ENCODE measurements around the gene TMF1.
A peak's percentile ranks its signal among the peaks of the same experiment; 100 is the strongest.

Gene TMF1

DNA sequence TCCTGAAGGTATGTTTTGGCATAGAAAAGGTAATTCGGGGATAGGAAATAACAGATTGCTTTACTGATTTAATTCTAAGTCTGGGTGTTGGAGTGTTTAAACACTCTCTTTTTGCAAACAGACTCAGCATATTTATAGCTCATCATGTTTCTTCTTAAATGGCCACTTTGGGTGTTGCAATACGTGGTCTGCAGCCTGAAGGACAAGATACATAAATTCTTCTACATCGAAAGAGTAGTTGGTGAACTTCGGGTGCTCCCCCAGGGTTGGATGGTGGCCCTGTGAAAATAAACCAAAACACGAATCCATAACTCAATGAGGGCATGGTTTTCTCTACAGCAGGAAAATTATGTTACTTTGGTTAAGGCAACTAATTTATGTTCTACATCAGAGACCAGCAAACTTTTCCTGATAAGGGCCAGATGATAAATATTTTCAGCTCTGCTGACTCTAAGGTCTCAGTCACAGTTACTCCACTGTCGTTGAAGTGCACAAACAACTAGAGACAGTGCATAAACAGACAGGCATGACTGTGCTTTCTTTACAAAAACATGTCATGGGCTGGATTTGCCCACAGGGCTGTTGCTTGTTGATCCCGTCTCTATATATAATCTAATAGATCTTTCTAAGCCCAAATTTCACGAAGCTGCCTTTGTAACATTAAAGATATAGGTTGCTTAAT, 74.5 kb downstream of the TMF1 start:
- no peak for DNase-seq

DNA sequence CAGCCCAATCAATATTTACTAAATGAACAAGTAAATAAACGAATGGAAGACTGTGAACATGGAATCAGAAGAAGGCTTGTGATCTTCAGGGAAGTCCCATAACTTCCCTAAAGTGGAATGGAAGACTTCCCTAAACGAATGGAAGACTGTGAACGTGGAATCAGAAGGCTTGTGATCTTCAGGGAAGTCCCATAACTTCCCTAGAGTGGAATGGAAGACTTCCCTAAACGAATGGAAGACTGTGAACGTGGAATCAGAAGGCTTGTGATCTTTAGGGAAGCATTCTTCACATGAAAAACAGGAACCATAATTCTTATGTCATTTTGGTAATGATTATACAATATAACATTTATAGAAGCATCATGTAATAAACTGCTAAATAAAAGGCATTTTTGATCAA, 77.4 kb downstream of the TMF1 start:
- DNase-seq = no peak

DNA sequence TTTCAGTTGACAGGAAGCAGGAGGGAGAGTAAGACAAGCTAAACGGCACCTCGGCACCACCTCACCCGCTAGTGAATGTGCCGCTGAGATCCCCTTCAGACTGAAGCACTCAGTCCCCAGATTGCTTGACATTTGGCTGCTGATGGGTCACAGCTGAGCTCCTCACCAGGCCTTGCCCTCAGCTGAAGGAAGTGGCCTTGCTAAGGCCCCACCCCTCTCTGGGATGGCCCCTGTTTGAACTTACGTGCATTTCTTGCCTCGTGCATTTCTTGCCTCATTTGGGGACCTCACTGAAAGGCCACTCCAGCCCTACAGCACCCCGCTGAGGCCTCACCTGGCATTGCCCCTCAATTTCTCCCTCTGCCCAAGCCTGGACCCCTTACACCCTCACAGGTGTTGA, 78.5 kb downstream of the TMF1 start:
- DNase-seq = no peak

DNA sequence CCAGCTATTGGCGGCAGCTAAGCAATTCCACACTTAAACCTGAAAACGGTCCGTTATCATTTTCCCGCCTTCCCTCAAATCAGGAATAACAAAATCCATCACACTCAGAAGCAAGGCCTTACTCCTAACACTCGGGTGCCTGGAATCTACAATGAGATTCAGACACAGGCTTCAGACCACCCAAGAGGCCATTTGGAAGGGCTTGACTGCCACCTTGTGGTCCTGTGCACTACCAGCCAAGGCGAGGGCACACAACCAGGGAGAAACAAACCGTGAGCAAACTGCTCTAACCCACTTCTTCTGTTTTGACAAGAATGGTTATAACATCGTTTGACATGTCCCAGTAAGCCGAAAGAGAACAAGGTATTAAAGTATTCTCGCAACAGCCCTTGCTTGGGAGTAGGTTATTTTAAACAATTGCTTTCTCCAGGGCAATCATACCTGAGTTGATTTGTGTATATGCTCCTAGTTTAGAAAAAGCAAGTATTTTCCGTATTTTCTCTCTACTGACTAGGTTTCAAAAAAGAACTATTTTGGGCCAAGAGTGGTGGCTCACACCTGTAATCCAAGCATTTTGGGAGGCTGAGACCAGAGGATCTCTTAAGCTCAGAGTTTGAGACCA, 79.7 kb downstream of the TMF1 start:
- peak; percentile 52 for DNase-seq
